Stomach (tissue), 9 donors: ENCODE results near the gene PTGES. TPM values are rescaled to one million over a fixed set of nuclear protein-coding genes. Genes with fewer than 3 reads are reported as not detected.

ENCODE experiments used
- DNase-seq, 2 donors: peaks; one replicate each; pipeline versions ENCODE4 v3.0.0 to v3.0.0-alpha.2; 2013 to 2019
- H3K27ac ChIP-seq, 5 donors: fragments of 200-600 bp in 4 of 5; sonication (generic) in 4 of 5; one replicate each; pipeline ENCODE4 v1.5.1; 2013 to 2019; ENCODE audit warnings: mild to moderate bottlenecking in 1 of 5, moderate library complexity in 1 of 5
- H3K27me3 ChIP-seq, 3 donors: fragments of 200-600 bp; sonication (generic); one replicate each; pipeline ENCODE4 v1.5.1; 2017 to 2019; ENCODE audit warnings: mixed run types in 1 of 3
- H3K36me3 ChIP-seq, 4 donors: fragments of 200-600 bp; sonication (generic); 1 replicate in 3 of 4; 2 replicates in 1 of 4; pipeline ENCODE4 v1.5.1; 2016 to 2019
- H3K4me1 ChIP-seq, 4 donors: fragments of 200-600 bp; sonication (generic); one replicate each; pipeline ENCODE4 v1.5.1; 2016 to 2019
- H3K4me3 ChIP-seq, 4 donors: fragments of 200-600 bp; sonication (generic) in 3 of 4; one replicate each; pipeline ENCODE4 v1.5.1; 2016 to 2019; ENCODE audit warnings: mild to moderate bottlenecking in 1 of 4
- H3K9me3 ChIP-seq, 4 donors: fragments of 200-600 bp; sonication (generic); one replicate each; pipeline ENCODE4 v1.5.1; 2016 to 2019
- CTCF ChIP-seq, 7 experiments: fragments of 450-650 bp in 4 of 7; fragments of 200-600 bp in 3 of 7; sonication (generic) in 3 of 7; IDR thresholded peaks; one replicate each; pipeline ENCODE4 v1.5.1; 2016 to 2019; ENCODE audit warnings: antibody characterized with exemption in 7 of 7, control low read depth in 2 of 7, mild to moderate bottlenecking in 1 of 7
- EP300 ChIP-seq: sonication (generic); formaldehyde crosslinking; IDR thresholded peaks from one replicate; pipeline ENCODE4 v1.6.1; 2017; ENCODE audit warnings: antibody characterized with exemption
- POLR2A ChIP-seq, 4 donors: fragments of 450-650 bp; IDR thresholded peaks; one replicate each; pipeline ENCODE4 v1.6.1; 2016; ENCODE audit warnings: antibody characterized with exemption in 4 of 4, control low read depth in 2 of 4, mild to moderate bottlenecking in 1 of 4, moderate library complexity in 1 of 4
- POLR2AphosphoS5 ChIP-seq, 3 donors: sonication (generic); formaldehyde crosslinking; IDR thresholded peaks; one replicate each; pipeline ENCODE4 v1.6.1; 2016; ENCODE audit warnings: antibody characterized with exemption in 3 of 3
- WGBS, 5 donors: extraction: QIAGEN DNeasy Blood & Tissue Kit in 3 of 5; methylation state at CpG; one replicate each; pipeline versions ENCODE4 v1.1.5 to v1.1.7; 2013 to 2018; 5-methylcytosine and 5-hydroxymethylcytosine counted together
- intact Hi-C: fragments of 100-400 bp; cut with DNase I; formaldehyde crosslinking; loops from one replicate; pipeline ENCODE4 v1.15.1; 2023; ENCODE audit warnings: low total_unique reads
- polyA plus RNA-seq, 3 donors: library from polyadenylated mRNA; stranded (reverse); fragments of 200-250 nt; gene quantifications; one replicate each; pipeline ENCODE4 v1.2.3, GENCODE V29; 2013
- total RNA-seq, 5 donors: library from RNA; depleted of rRNA; stranded (reverse); fragments of >200 nt; gene quantifications; one replicate each; pipeline versions ENCODE4 v1.1.0 to v1.2.3, GENCODE V29; 2014 to 2016
- donor health status: healthy with polysubstance abuse.
- donor health status: Bipolar disorder and iron deficiency.
- donor health status: healthy.

Gene PTGES
- total and polyA plus RNA-seq, 8 donors, result 0.58 to 15.3 (median 3.6) TPM; not detected in 1

GRCh38 chr9:129740174-129740573 lies 12.7 kb downstream of the PTGES start:
- H3K4me3 ChIP-seq, result no peak overlapping the region
- intact Hi-C loops, result no loop called here
- no peak for TF ChIP-seq EP300
- peaks cover 0 to 15% (median 4%) of the 10 kb centered on the region in 3 donors for H3K27me3 ChIP-seq
- H3K4me1 ChIP-seq, result peaks cover 0 to 13% (median 9%) of the 10 kb centered on the region in 4 donors
- no peak for DNase-seq
- H3K36me3 ChIP-seq, result no peaks in the 10 kb centered on the region
- H3K9me3 ChIP-seq, result no peaks in the 10 kb centered on the region
- no peak overlapping the region for H3K27ac ChIP-seq
- 85 to 91% (median 87%) methylated on average over 7 of the region's 7 CpGs for WGBS, 5 donors

DNA sequence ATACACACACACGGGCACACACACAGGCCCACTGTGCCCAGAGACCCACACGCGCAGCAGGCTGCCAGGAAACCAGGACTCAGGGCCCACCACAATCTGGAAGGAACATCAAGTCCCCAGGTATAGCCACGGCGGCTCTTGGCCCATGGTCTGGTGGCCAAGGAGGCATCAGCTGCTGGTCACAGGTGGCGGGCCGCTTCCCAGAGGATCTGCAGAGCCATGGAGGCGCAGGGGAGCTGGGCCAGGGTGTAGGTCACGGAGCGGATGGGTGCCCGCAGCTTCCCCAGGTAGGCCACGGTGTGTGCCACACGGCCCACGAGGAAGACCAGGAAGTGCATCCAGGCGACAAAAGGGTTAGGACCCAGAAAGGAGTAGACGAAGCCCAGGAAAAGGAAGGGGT lies 13.4 kb downstream of the PTGES start:
- intact Hi-C loops, result loop anchor here (5.0 kb wide), 1 partner anchor 48 kb away; no protein-coding TSS in a partner anchor
- peaks cover 0 to 13% (median 9%) of the 10 kb centered on the region in 4 donors for H3K4me1 ChIP-seq
- H3K9me3 ChIP-seq, result no peaks in the 10 kb centered on the region
- TF ChIP-seq EP300 (no peak), POLR2AphosphoS5 (IDR thresholded peaks at IDR 0.05) (no peak), CTCF (IDR thresholded peaks at IDR 0.05) (no peak), POLR2A (IDR thresholded peaks at IDR 0.05) (no peak)
- WGBS, 5 donors, result 90 to 96% (median 95%) methylated on average over 16 of the region's 16 CpGs
- H3K27ac ChIP-seq, result no peak overlapping the region
- DNase-seq, result no peak
- H3K4me3 ChIP-seq, result no peak overlapping the region
- no peaks in the 10 kb centered on the region for H3K36me3 ChIP-seq
- peaks cover 0 to 17% (median 4%) of the 10 kb centered on the region in 3 donors for H3K27me3 ChIP-seq

- Histone ChIP-seq H3K36me3 (no peaks in the 10 kb centered on the region), H3K4me3 (peak overlapping the region; percentile 49 to 68 (median 56)), H3K9me3 (no peaks in the 10 kb centered on the region), H3K4me1 (peaks cover 0 to 13% (median 9%) of the 10 kb centered on the region in 4 donors), H3K27ac (peak overlapping the region; percentile 50 to 83 (median 76)), H3K27me3 (peaks cover 0 to 17% (median 4%) of the 10 kb centered on the region in 3 donors)
- DNase-seq, result peak; percentile 92 to 94
- intact Hi-C loops, result loop anchor here (5.0 kb wide), 1 partner anchor 50 kb away; no protein-coding TSS in a partner anchor
- TF ChIP-seq POLR2AphosphoS5 (IDR thresholded peaks at IDR 0.05) (peak in 1 of 3 donors; percentile 47), POLR2A (IDR thresholded peaks at IDR 0.05) (no peak), EP300 (no peak), CTCF (IDR thresholded peaks at IDR 0.05) (peak in 6 of 7 experiments; percentile 85 to 99 (median 97))
- WGBS, 5 donors, result 2 to 17% (median 3%) methylated on average over 21 to 48 of the region's 48 CpGs
Observed at GRCh38 chr9:129737479-129738274, 15.2 kb downstream of the PTGES start.

DNA sequence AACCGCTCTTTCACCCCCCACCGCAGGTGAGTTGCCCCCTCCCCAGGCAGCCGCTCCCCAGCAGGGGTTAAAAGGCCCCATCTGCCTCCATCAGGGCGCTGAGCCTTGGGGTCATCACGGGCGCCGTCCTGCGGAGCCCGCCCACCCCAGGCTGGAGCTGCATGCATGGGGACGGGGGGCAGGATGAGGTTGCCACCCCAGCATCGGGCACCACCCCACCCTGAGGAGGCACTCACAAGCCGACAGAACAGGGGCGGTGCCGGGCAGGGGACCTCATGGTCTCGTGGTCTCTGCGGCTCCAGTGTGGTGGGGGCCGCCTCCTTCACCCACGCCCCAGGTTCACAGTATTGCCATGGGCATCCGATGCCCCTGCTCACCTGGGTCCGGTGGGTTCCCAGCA lies 16.5 kb downstream of the PTGES start:
- WGBS, 5 donors, result 42 to 66% (median 57%) methylated on average over 16 to 20 of the region's 20 CpGs
- Histone ChIP-seq H3K36me3 (no peaks in the 10 kb centered on the region), H3K4me3 (no peak overlapping the region), H3K27me3 (peaks cover 0 to 19% (median 4%) of the 10 kb centered on the region in 3 donors), H3K27ac (no peak overlapping the region), H3K9me3 (no peaks in the 10 kb centered on the region), H3K4me1 (peaks cover 0 to 13% (median 9%) of the 10 kb centered on the region in 4 donors)
- intact Hi-C loops, result loop anchor here (5.0 kb wide), 1 partner anchor 51 kb away; no protein-coding TSS in a partner anchor
- DNase-seq, result no peak
- TF ChIP-seq POLR2AphosphoS5 (IDR thresholded peaks at IDR 0.05), result no peak
- no peak for TF ChIP-seq EP300
- no peak for TF ChIP-seq CTCF (IDR thresholded peaks at IDR 0.05)
- no peak for TF ChIP-seq POLR2A (IDR thresholded peaks at IDR 0.05)
